ENCODE results near the gene PAMR1.

Gene PAMR1

GRCh38 chr11:35402751-35403660, 122.4 kb downstream of the PAMR1 start:
- no peak for DNase-seq (ENCODE audit: low read depth)

- DNase-seq (ENCODE audit: low read depth), result no peak
Measured at GRCh38 chr11:35398881-35399280, 126.5 kb downstream of the PAMR1 start.

GRCh38 chr11:35394941-35395340, 130.5 kb downstream of the PAMR1 start:
- no peak for DNase-seq (ENCODE audit: low read depth)

- DNase-seq (ENCODE audit: low read depth), result no peak
Measured at GRCh38 chr11:35393098-35393497, 132.3 kb downstream of the PAMR1 start.

- peak; percentile 85 for DNase-seq (ENCODE audit: low read depth)
Measured at GRCh38 chr11:35391922-35392688, 133.3 kb downstream of the PAMR1 start.

- DNase-seq (ENCODE audit: low read depth), result no peak
Measured at GRCh38 chr11:35390737-35391682, 134.4 kb downstream of the PAMR1 start.

- no peak for DNase-seq (ENCODE audit: low read depth)
Measured at GRCh38 chr11:35389897-35390465, 135.4 kb downstream of the PAMR1 start.

GRCh38 chr11:35389112-35389511, 136.3 kb downstream of the PAMR1 start:
- no peak for DNase-seq (ENCODE audit: low read depth)

- no peak for DNase-seq (ENCODE audit: low read depth)
Measured at GRCh38 chr11:35388061-35388460, 137.4 kb downstream of the PAMR1 start.

- no peak for DNase-seq (ENCODE audit: low read depth)
Measured at GRCh38 chr11:35387111-35387982, 138.1 kb downstream of the PAMR1 start.

- no peak for DNase-seq (ENCODE audit: low read depth)
Measured at GRCh38 chr11:35383953-35384352, 141.5 kb downstream of the PAMR1 start.

Data from stimulated activated CD8-positive, alpha-beta memory T cell treated with anti-CD3 and anti-CD28 coated beads, Interleukin-12 subunit alpha, Interleukin-12 subunit beta, amount 100 ng/mL, for 1 hour (primary cell).